Activated CD8-positive, alpha-beta memory T cell treated with anti-CD3 and anti-CD28 coated beads, Interleukin-2, amount 10 ng/mL, durations not matched to agents 7 days and 5 days (primary cell): ENCODE results near the gene SH3BGR. TPM values are rescaled to one million over a fixed set of nuclear protein-coding genes. Genes with fewer than 3 reads are reported as not detected.

Experiments
- ATAC-seq: fragments of 150-1000 bp; cut with Tn5 transposase; one replicate; pipeline ENCODE4 v1.10.0; 2021; ENCODE audit warnings: moderate library complexity
- CTCF ChIA-PET: fragments of 350-600 bp; sonication (Branson Sonifier 250); formaldehyde crosslinking; loops from one replicate; lab custom pipeline; 2021; ENCODE audit warnings: antibody characterized with exemption; lab: Charles Lee
- DNase-seq: peaks from one replicate; pipeline ENCODE4 v3.0.0-alpha.2; 2020
- H3K27ac Mint-ChIP-seq: one replicate; pipeline ENCODE4 v1.8.0; 2021; ENCODE audit warnings: mild to moderate bottlenecking, mixed read lengths
- H3K27me3 Mint-ChIP-seq: one replicate; pipeline ENCODE4 v1.8.0; 2021; ENCODE audit warnings: mixed read lengths
- H3K36me3 Mint-ChIP-seq: one replicate; pipeline ENCODE4 v1.8.0; 2021; ENCODE audit warnings: mild to moderate bottlenecking, mixed read lengths
- H3K4me1 Mint-ChIP-seq: one replicate; pipeline ENCODE4 v1.8.0; 2021; ENCODE audit warnings: mixed read lengths
- H3K4me3 Mint-ChIP-seq: one replicate; pipeline ENCODE4 v1.8.0; 2021; ENCODE audit warnings: mild to moderate bottlenecking, moderate library complexity, mixed read lengths
- H3K9me3 Mint-ChIP-seq: one replicate; pipeline ENCODE4 v1.8.0; 2022; ENCODE audit warnings: low read depth, mixed read lengths
- total RNA-seq, 2 experiments: library from RNA; stranded (reverse); gene quantifications; one replicate each; pipeline ENCODE4 v1.2.3, GENCODE V29; 2021

SH3BGR gene
- total RNA-seq, 2 experiments from 2014 or later = 0.93 to 1.9 TPM

DNA sequence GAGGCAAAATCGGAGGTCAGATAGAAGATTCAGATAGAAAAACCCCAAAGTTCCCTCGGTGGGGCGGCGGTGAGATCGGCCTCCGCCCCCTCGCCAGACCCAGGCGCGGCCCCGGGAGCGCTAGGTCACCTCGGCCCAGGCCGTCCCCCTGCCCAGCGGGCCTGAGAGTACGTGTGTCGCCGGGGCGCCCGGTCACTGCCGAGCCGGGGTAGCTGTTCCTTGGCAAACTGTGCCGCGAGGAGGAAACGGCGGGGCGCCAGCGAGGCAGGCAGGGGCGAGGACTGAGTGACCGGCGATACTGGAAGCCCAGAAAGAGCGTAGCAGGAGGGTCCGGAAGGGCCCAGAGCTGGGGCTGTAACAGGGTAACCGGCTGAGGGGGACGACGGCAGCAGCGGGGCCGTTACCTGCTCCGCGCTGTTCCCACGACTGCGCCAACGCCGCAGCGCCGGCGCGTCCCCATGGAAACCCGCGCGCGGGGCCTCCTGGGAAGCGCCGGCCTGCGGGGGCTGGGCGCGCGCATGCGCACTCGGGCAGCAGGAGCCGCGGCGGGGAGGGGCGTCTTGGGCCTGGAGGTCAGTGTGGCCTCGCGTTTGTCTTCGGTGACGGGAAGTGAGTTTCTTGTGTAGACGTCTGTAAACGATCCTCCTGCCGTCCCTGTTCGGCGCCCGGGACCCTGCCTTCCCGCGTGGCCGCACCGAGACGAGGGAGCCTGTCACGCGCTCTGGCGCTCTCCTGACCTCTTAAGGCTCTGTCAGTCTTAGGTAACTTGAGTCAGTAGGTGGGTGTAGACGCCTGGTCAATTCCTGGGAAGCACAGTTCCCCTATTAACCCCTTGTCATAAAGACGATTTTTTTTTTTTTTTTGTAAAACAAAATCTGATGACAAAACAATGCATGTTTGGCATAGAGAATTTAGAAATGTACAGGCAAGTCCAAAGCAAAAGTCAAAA is 6.2 kb upstream of the SH3BGR start, which contains the start of gene LCA5L:
Gene LCA5L (minus strand): TSS at position 458 of the 949 bp plus-strand sequence. CDS start 17,285 bp downstream, outside the sequence.
- H3K27ac Mint-ChIP-seq = peak within 1 kb of the TSS; percentile 90
- ATAC-seq (peak; percentile 92), DNase-seq (peak; percentile 93)
- H3K27me3 Mint-ChIP-seq = peaks cover 22% of the 10 kb centered on the region
- H3K9me3 Mint-ChIP-seq = no peaks in the 10 kb centered on the region
- H3K36me3 Mint-ChIP-seq = no peaks in the 10 kb centered on the region
- H3K4me3 Mint-ChIP-seq = peak within 1 kb of the TSS; percentile 86
- H3K4me1 Mint-ChIP-seq = peaks cover 20% of the 10 kb centered on the region
- CTCF ChIA-PET = no interaction called here

DNA sequence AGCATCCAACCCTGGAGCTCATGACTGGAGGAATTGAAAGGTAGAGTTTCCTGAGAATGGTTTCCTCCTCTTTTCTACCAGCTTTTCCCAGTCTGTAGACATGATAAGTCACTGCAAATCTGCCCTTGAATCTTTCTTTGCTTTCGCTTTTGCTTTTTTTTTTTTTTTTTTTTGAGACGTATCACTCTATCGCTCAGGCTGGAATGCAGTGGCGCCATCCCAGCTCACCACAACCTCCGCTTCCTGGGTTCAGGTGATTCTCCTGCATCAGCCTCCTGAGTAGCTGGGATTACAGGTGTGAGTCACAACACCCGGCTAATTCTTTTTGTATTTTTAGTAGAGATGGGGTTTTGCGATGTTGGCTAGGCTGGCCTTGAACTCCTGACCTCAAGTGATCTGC is 4.5 kb upstream of the SH3BGR start:
- Mint-ChIP-seq H3K27me3 (peaks cover 19% of the 10 kb centered on the region), H3K36me3 (no peaks in the 10 kb centered on the region), H3K9me3 (no peaks in the 10 kb centered on the region), H3K4me1 (peaks cover 20% of the 10 kb centered on the region), H3K27ac (no peak overlapping the region), H3K4me3 (no peak overlapping the region)
- ATAC-seq (no peak), DNase-seq (no peak)
- CTCF ChIA-PET = interaction anchor here (0.6 kb wide), 1 partner anchor 48 kb away, joined by 3 read pairs; no protein-coding TSS in a partner anchor

DNA sequence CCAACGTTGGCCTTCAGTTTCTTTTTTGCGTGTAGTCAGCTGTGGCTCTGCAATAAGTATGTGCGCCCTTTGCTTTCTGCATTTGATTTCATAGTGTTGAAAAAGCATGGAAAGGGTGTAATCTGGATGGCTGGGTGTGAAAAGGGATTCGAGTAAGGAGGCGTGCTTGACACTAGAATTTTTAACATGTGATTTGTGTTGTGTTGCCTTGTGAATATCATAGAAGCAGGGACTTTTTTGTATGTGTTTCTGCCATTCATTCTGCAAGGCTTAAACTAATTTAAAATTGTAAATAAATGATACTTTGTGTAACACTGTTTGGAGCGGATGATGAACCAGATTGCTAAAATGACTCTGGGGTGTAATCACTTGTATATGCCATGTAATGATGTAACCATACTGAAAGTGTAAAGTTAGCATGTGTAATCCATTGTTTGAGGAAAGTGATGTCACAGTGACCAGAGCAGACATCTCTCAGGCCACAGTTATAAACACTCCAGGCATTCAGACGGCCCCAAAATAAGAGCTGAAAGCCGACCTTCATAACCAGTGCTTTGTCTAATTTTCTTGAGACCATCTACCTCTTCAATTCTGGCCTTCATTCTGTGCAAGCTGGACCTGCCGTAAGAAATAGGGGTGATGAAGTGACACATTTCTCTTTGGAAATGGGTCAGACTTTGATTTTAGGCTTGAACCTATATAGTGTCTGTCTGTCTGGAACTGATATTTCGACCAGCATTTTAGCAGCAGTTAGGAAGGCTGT is 618 bp downstream of the SH3BGR start:
- no peak for ATAC-seq
- H3K27ac Mint-ChIP-seq = no peak overlapping the region
- DNase-seq = no peak
- H3K4me3 Mint-ChIP-seq = no peak overlapping the region
- no peaks in the 10 kb centered on the region for H3K4me1 Mint-ChIP-seq
- CTCF ChIA-PET = no interaction called here
- H3K9me3 Mint-ChIP-seq = no peaks in the 10 kb centered on the region
- H3K36me3 Mint-ChIP-seq = no peaks in the 10 kb centered on the region
- H3K27me3 Mint-ChIP-seq = peaks cover 3% of the 10 kb centered on the region

DNA sequence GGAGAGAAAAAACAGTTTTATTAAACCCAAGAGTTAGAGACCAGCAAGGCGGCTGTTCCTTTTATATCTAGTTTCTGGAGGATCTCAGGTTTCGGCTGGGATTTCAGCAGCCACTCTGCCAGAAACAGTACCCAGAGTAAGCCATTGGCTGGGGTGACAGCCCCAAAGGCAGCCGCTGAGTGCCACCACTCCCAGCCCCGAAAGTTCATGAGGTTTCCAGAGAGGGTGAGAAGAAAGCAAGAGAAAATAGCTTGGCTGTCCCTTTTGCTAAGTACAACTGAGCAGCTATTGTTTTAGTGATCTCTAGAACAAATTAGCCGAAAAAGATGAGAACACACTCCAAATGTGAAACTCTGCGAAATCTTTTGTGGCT is 1.2 kb downstream of the SH3BGR start:
- H3K27me3 Mint-ChIP-seq = peaks cover 3% of the 10 kb centered on the region
- H3K27ac Mint-ChIP-seq = no peak overlapping the region
- CTCF ChIA-PET = no interaction called here
- no peaks in the 10 kb centered on the region for H3K36me3 Mint-ChIP-seq
- ATAC-seq (no peak), DNase-seq (no peak)
- H3K4me3 Mint-ChIP-seq = no peak overlapping the region
- H3K4me1 Mint-ChIP-seq = no peaks in the 10 kb centered on the region
- H3K9me3 Mint-ChIP-seq = no peaks in the 10 kb centered on the region

DNA sequence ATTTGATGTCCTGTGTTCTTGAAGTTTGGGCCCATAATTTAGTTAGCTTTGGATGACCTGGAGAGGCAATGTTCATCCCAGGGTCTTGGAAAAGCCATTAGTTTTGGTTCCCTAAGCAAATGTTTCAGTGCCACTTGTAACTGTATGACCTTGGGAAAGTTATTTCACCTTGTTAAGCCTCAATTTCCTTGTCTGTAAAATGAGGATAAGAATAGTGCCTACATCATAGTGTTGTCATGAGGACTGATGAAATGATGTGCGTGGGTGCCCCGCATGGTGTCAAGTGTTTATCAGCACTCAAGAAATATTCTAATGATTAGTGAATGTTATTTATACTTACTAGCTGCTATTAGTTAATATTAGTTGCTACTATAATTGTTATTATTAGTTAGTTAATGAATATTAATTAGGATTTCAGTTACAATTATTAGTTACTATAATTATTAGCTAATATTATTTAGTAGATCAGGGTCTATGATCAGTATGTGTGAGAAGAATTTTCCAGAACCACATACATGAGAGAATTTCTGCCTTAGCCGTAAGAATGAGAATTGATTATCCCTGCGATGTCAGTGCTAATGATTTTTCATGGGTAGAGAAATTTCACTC is 1.9 kb downstream of the SH3BGR start:
- Mint-ChIP-seq H3K4me3 (no peak overlapping the region), H3K4me1 (no peaks in the 10 kb centered on the region), H3K36me3 (no peaks in the 10 kb centered on the region), H3K27me3 (no peaks in the 10 kb centered on the region), H3K9me3 (no peaks in the 10 kb centered on the region), H3K27ac (no peak overlapping the region)
- CTCF ChIA-PET = no interaction called here
- no peak for DNase-seq
- no peak for ATAC-seq

DNA sequence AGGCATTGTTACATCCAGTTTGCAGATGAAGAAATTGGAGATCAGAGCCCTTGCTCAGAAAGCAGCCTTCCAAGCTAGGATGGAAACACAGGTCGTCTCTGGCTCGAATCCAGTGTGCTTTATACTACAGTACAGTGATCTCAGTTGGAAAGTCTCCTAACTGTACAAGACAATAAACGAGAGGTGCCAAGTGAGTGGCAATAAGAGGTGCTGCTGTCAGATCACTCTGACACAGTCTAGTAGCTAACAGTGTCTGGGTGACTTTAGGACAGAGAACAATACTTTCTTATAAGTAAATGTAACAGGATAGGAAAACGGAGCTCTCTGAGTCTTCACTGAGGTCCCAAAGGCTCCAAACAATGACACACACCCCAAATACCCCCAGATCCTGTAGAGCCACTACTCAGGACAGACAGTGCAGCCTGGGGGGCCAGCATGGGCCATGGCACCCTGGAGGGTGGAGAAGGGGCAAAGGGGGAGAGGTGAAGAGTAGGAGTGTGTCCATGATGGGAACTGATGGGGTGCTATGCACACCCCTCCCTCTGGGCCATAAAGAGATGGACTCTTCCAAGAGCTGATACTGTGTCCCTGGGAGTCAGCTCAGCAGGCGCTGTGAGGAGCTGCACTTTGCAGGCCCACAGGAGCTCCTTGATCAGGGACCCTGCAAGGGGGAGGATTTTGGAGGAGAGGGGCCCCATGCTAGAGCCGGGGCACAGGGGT is 3.3 kb downstream of the SH3BGR start:
- no peak for DNase-seq
- ATAC-seq = no peak
- H3K4me3 Mint-ChIP-seq = no peak overlapping the region
- no peaks in the 10 kb centered on the region for H3K4me1 Mint-ChIP-seq
- H3K27ac Mint-ChIP-seq = no peak overlapping the region
- H3K27me3 Mint-ChIP-seq = no peaks in the 10 kb centered on the region
- no peaks in the 10 kb centered on the region for H3K9me3 Mint-ChIP-seq
- no peaks in the 10 kb centered on the region for H3K36me3 Mint-ChIP-seq
- CTCF ChIA-PET = no interaction called here

DNA sequence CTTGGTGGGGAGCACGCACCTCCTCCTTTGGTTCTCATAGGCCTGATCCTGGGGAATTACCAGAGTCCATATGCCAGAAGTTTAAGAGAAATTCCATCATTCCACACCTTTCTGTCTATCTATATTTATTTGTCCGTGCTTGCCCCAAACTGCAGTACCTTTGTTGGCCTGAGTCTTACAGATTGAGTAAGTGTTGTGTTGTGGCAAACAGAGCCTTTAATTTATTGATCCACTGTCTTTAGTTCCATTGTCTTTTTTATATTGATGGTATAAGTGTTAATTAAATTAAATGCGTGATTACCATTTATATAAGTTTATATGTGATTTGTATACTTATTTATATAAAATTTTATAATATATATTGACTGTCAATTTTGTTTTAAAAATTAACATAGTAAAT is 4.9 kb downstream of the SH3BGR start:
- no peak for ATAC-seq
- peaks cover 1% of the 10 kb centered on the region for H3K36me3 Mint-ChIP-seq
- no peaks in the 10 kb centered on the region for H3K27me3 Mint-ChIP-seq
- no peak for DNase-seq
- no peaks in the 10 kb centered on the region for H3K9me3 Mint-ChIP-seq
- no peak overlapping the region for H3K4me3 Mint-ChIP-seq
- no peak overlapping the region for H3K27ac Mint-ChIP-seq
- peaks cover 4% of the 10 kb centered on the region for H3K4me1 Mint-ChIP-seq
- CTCF ChIA-PET = no interaction called here

DNA sequence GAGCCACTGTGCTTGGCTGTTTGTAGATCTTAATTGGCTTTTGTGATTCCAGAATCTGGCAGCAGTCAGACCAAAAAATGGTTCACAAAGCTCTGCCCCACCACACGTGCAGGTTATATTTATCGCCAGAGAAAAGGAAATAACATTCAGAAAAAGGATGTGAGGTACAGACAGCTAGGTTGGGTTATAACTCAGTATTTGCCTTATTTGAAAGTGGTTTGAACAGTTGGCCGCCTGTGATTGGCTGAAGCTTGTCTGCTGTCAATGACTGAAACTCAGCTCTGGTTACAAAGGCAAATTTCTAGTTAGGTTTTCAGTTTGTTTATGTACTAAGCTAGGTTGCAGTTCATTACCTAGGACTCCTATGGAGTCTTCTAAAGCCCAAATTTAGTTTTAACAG is 9.6 kb downstream of the SH3BGR start:
- no peaks in the 10 kb centered on the region for H3K27me3 Mint-ChIP-seq
- ATAC-seq (no peak), DNase-seq (no peak)
- peaks cover 4% of the 10 kb centered on the region for H3K36me3 Mint-ChIP-seq
- H3K27ac Mint-ChIP-seq = no peak overlapping the region
- H3K4me1 Mint-ChIP-seq = peaks cover 4% of the 10 kb centered on the region
- H3K9me3 Mint-ChIP-seq = no peaks in the 10 kb centered on the region
- no peak overlapping the region for H3K4me3 Mint-ChIP-seq
- CTCF ChIA-PET = interaction anchor here (1.0 kb wide), 1 partner anchor 20 kb away, joined by 4 read pairs; no protein-coding TSS in a partner anchor

DNA sequence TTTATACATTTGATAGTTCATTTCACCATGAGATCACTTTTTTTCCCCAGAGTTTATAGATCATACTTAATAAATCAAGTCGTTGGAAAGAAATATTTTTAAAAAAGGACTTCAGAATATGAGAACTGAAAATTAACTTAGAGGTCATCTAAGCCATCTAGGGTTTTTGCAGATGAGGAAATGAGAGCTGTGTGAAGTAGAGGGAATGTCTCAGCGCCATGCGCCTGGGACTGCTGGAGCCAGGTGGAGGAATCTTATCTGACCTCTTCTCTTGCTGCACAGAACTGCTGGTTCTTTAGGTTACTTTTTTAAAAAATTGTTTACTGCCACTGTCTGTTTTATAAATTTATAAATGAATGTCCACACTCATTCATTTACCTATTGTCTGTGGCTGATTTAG is 11.5 kb downstream of the SH3BGR start:
- CTCF ChIA-PET = no interaction called here
- Mint-ChIP-seq H3K9me3 (no peaks in the 10 kb centered on the region), H3K27me3 (no peaks in the 10 kb centered on the region), H3K36me3 (peaks cover 4% of the 10 kb centered on the region), H3K27ac (no peak overlapping the region), H3K4me3 (no peak overlapping the region), H3K4me1 (peaks cover 4% of the 10 kb centered on the region)
- DNase-seq (no peak), ATAC-seq (no peak)

DNA sequence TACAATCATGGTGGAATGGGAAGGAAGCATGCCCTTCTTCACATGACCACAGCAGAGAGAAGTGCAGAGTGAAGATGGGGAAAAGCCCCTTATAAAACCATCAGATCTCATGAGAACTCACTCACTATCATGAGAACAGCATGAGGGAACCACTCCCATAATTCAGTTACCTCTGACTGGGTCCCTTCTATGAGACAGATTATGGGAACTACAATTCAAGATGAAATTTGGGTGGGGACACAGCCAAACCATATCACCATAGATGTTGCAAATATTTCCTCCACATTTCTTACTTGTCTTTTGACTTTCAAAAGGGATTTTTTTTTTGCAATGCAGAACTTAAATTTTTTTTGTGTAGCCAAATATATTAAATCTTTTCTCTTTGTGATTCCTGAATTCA is 14.8 kb downstream of the SH3BGR start:
- Mint-ChIP-seq H3K27ac (no peak overlapping the region), H3K36me3 (peaks cover 2% of the 10 kb centered on the region), H3K9me3 (no peaks in the 10 kb centered on the region), H3K4me1 (no peaks in the 10 kb centered on the region), H3K27me3 (no peaks in the 10 kb centered on the region), H3K4me3 (no peak overlapping the region)
- CTCF ChIA-PET = no interaction called here
- no peak for ATAC-seq
- no peak for DNase-seq

DNA sequence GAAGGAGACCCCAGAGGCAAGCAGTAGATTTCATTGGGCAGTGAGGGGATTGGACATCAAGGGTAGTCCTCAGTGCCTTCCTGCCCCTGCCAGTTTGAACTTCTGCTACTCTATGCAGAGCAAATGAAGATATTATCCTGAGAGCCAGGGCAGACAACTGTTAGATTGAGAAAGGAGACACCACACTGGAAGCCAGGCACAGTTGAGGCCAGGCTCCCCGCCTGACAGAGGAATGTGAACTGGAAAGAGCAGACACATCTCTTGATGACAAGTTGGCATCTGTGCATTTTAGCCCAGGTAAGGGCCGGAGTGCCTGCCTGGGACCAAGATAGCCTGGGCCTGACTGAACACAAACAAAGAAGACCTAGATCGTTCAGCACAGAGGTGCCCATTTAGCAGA is 16.0 kb downstream of the SH3BGR start:
- ATAC-seq = no peak
- no peak overlapping the region for H3K27ac Mint-ChIP-seq
- no peaks in the 10 kb centered on the region for H3K9me3 Mint-ChIP-seq
- H3K36me3 Mint-ChIP-seq = peaks cover 2% of the 10 kb centered on the region
- no peaks in the 10 kb centered on the region for H3K27me3 Mint-ChIP-seq
- no peaks in the 10 kb centered on the region for H3K4me1 Mint-ChIP-seq
- CTCF ChIA-PET = no interaction called here
- no peak for DNase-seq
- no peak overlapping the region for H3K4me3 Mint-ChIP-seq

DNA sequence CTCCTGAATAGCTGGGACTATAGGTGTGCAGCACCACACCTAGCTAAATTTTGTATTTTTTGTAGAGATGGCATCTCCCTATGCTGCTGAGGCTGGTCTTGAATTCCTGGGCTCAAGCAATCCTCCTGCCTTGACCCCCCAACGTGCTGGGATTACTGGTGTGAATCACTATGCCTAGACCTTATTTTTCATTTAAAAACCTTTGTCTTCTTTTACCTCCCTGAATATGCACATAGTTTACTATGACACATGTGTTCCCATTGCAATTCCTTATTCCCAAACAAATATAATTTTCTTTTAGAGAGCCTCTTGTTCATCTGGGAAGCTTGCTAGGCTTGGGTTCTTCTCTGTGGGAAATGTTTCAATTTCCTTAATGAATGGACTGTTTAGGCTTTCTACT is 16.8 kb downstream of the SH3BGR start:
- H3K4me3 Mint-ChIP-seq = no peak overlapping the region
- ATAC-seq (no peak), DNase-seq (no peak)
- H3K36me3 Mint-ChIP-seq = peaks cover 2% of the 10 kb centered on the region
- H3K4me1 Mint-ChIP-seq = no peaks in the 10 kb centered on the region
- H3K27me3 Mint-ChIP-seq = no peaks in the 10 kb centered on the region
- no peaks in the 10 kb centered on the region for H3K9me3 Mint-ChIP-seq
- CTCF ChIA-PET = no interaction called here
- no peak overlapping the region for H3K27ac Mint-ChIP-seq

DNA sequence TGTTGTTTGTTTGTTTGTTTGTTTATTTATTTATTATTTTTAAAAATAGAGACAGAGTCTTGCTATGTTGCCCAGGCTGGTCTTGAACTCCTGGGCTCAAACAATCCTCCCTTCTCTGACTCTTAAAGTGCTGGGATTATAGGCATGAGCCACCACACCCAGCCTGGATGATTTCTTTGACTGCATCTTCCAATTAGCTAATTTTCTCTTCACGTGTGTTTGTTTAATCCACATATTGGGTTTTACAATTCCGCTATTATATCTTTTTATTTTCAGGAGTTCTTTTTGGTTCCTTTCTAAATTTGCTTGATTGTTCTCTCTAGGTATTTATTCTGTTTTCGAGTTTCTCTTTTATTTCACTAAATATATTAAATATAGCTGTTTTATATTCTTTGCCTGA is 19.8 kb downstream of the SH3BGR start:
- no peaks in the 10 kb centered on the region for H3K36me3 Mint-ChIP-seq
- H3K4me3 Mint-ChIP-seq = no peak overlapping the region
- CTCF ChIA-PET = no interaction called here
- no peaks in the 10 kb centered on the region for H3K27me3 Mint-ChIP-seq
- H3K4me1 Mint-ChIP-seq = no peaks in the 10 kb centered on the region
- no peaks in the 10 kb centered on the region for H3K9me3 Mint-ChIP-seq
- DNase-seq (no peak), ATAC-seq (no peak)
- H3K27ac Mint-ChIP-seq = no peak overlapping the region
